Smooth muscle cell (in vitro differentiated cells): ENCODE results near the gene MRPL33. TPM values are rescaled to one million over a fixed set of nuclear protein-coding genes. Genes with fewer than 3 reads are reported as not detected.
A peak's percentile ranks its signal among the peaks of the same experiment; 100 is the strongest.

Experiments
- DNase-seq: peaks from one replicate; lab custom pipeline; 2025; ENCODE audit not compliant: unreplicated experiment; lab: John Stamatoyannopoulos, UW
- H2AFZ ChIP-seq: fragments of 200-600 bp; sonication (generic); 2 replicates; pipeline ENCODE4 v1.6.0; 2016; ENCODE audit warnings: antibody characterized with exemption, low read depth, mild to moderate bottlenecking
- H3F3A ChIP-seq: fragments of 200-600 bp; sonication (generic); 2 replicates; pipeline ENCODE4 v1.6.0; 2017; ENCODE audit warnings: antibody characterized with exemption, low read depth
- H3K27ac ChIP-seq: fragments of 200-600 bp; sonication (generic); 2 replicates; pipeline ENCODE4 v1.5.1; 2016; ENCODE audit warnings: low read depth, mild to moderate bottlenecking
- H3K27me3 ChIP-seq: fragments of 200-600 bp; sonication (generic); 2 replicates; pipeline ENCODE4 v1.6.1; 2016; ENCODE audit warnings: low read depth, mild to moderate bottlenecking
- H3K36me3 ChIP-seq: fragments of 200-600 bp; sonication (generic); 2 replicates; pipeline ENCODE4 v1.5.1; 2016; ENCODE audit warnings: low read depth
- H3K4me1 ChIP-seq: fragments of 200-600 bp; sonication (generic); 2 replicates; pipeline ENCODE4 v1.5.1; 2016; ENCODE audit warnings: low read depth
- H3K4me2 ChIP-seq: fragments of 200-600 bp; sonication (generic); 2 replicates; pipeline ENCODE4 v1.6.0; 2016; ENCODE audit warnings: mild to moderate bottlenecking
- H3K4me3 ChIP-seq: fragments of 200-600 bp; sonication (generic); 2 replicates; pipeline ENCODE4 v1.5.1; 2016; ENCODE audit warnings: mild to moderate bottlenecking
- H3K79me2 ChIP-seq: fragments of 200-600 bp; sonication (generic); 2 replicates; pipeline ENCODE4 v1.6.0; 2016; ENCODE audit warnings: low read depth, mild to moderate bottlenecking
- H3K9ac ChIP-seq: fragments of 200-600 bp; sonication (generic); 2 replicates; pipeline ENCODE4 v1.6.0; 2016; ENCODE audit warnings: low read depth
- H3K9me3 ChIP-seq: fragments of 200-600 bp; sonication (generic); replicated peaks from 2 replicates; pipeline ENCODE4 v1.5.1; 2016; ENCODE audit warnings: low read depth
- H4K20me1 ChIP-seq: fragments of 200-600 bp; sonication (generic); 2 replicates; pipeline ENCODE4 v1.6.0; 2016; ENCODE audit warnings: low read depth
- CTCF ChIP-seq: fragments of 200-600 bp; sonication (generic); IDR thresholded peaks from 2 replicates; pipeline ENCODE4 v1.5.1; 2017; ENCODE audit warnings: borderline replicate concordance, mild to moderate bottlenecking, antibody characterized with exemption; ENCODE audit not compliant: insufficient read depth, poor library complexity, severe bottlenecking
- WGBS: methylation state at CpG from one replicate; pipeline ENCODE4 v1.1.7; 2016; ENCODE audit warnings: low lambda C conversion rate; 5-methylcytosine and 5-hydroxymethylcytosine counted together
- polyA plus RNA-seq: library from polyadenylated mRNA; unstranded; fragments of >200 nt; fragmentation: Nextera tagmentation; extraction: Ambion mirVana; gene quantifications from 2 replicates; pipeline ENCODE4 v1.2.1, GENCODE V29; 2016
- total RNA-seq: library from RNA; depleted of rRNA; stranded (reverse); fragments of >200 nt; gene quantifications from 2 replicates; pipeline ENCODE4 v1.2.3, GENCODE V29; 2014

MRPL33 gene
- total and polyA plus RNA-seq, 2 experiments from 2014 or later, result 94.5 to 193 TPM

- no peak for TF ChIP-seq CTCF
- peaks cover 13% of the 10 kb centered on the region for H3K4me1 ChIP-seq
- no peak overlapping the region for H3K4me2 ChIP-seq
- H4K20me1 ChIP-seq, result no peaks in the 10 kb centered on the region
- H3K4me3 ChIP-seq, result no peak overlapping the region
- no peaks in the 10 kb centered on the region for H3K27me3 ChIP-seq
- H3K9me3 ChIP-seq, result no peaks in the 10 kb centered on the region
- DNase-seq, result no peak
- no peak overlapping the region for H2AFZ ChIP-seq
- no peak overlapping the region for H3K9ac ChIP-seq
- H3K27ac ChIP-seq, result no peak overlapping the region
- no peaks in the 10 kb centered on the region for H3F3A ChIP-seq
- WGBS, result 84% methylated on average over 4 of the region's 4 CpGs
- no peaks in the 10 kb centered on the region for H3K79me2 ChIP-seq
- no peaks in the 10 kb centered on the region for H3K36me3 ChIP-seq
Observed at GRCh38 chr2:27730980-27731691, 40.4 kb upstream of the MRPL33 start.

- peaks cover 13% of the 10 kb centered on the region for H3K4me1 ChIP-seq
- no peak overlapping the region for H2AFZ ChIP-seq
- 38% methylated on average over 1 of the region's 1 CpG for WGBS
- H4K20me1 ChIP-seq, result no peaks in the 10 kb centered on the region
- H3F3A ChIP-seq, result peaks cover 13% of the 10 kb centered on the region
- no peak overlapping the region for H3K27ac ChIP-seq
- H3K4me3 ChIP-seq, result no peak overlapping the region
- no peaks in the 10 kb centered on the region for H3K36me3 ChIP-seq
- no peaks in the 10 kb centered on the region for H3K9me3 ChIP-seq
- H3K4me2 ChIP-seq, result no peak overlapping the region
- no peaks in the 10 kb centered on the region for H3K27me3 ChIP-seq
- no peak for DNase-seq
- no peaks in the 10 kb centered on the region for H3K79me2 ChIP-seq
- no peak for TF ChIP-seq CTCF
- no peak overlapping the region for H3K9ac ChIP-seq
Observed at GRCh38 chr2:27734305-27734704, 37.2 kb upstream of the MRPL33 start.

GRCh38 chr2:27735263-27735904, 36.1 kb upstream of the MRPL33 start:
- Histone ChIP-seq H3K9ac (peak overlapping the region; percentile 39), H2AFZ (peak overlapping the region; percentile 91), H3K4me1 (peaks cover 13% of the 10 kb centered on the region), H3F3A (peaks cover 13% of the 10 kb centered on the region), H3K27ac (peak overlapping the region; percentile 59), H4K20me1 (no peaks in the 10 kb centered on the region), H3K36me3 (no peaks in the 10 kb centered on the region), H3K4me3 (peak overlapping the region; percentile 49), H3K79me2 (no peaks in the 10 kb centered on the region), H3K4me2 (peak overlapping the region; percentile 89), H3K9me3 (no peaks in the 10 kb centered on the region), H3K27me3 (no peaks in the 10 kb centered on the region)
- WGBS, result 2% methylated on average over 37 of the region's 51 CpGs
- no peak for DNase-seq
- TF ChIP-seq CTCF, result no peak
